Liver (tissue), 9 donors: ENCODE results near the gene CLEC4G. TPM values are rescaled to one million over a fixed set of nuclear protein-coding genes. Genes with fewer than 3 reads are reported as not detected.

Experiments used
- DNase-seq: peaks from one replicate; pipeline ENCODE4 v3.0.0-alpha.2; 2017; ENCODE audit warnings: low spot score
- H3K27ac ChIP-seq, 2 donors: one replicate each; pipeline ENCODE4 v1.7.0; 2013; ENCODE audit warnings: inconsistent platforms in 2 of 2, low read length in 2 of 2, control low read depth in 1 of 2, low read depth in 1 of 2, mild to moderate bottlenecking in 1 of 2
- H3K27me3 ChIP-seq, 4 donors: one replicate each; pipeline versions ENCODE4 v1.6.1 to v1.7.0; 2013; ENCODE audit warnings: low read length in 3 of 4, inconsistent platforms in 1 of 4, mild to moderate bottlenecking in 1 of 4, moderate library complexity in 1 of 4; ENCODE audit not compliant: control insufficient read depth in 4 of 4, insufficient read depth in 4 of 4
- H3K36me3 ChIP-seq, 4 donors: one replicate each; pipeline versions ENCODE4 v1.6.1 to v1.7.0; 2013; ENCODE audit warnings: low read length in 3 of 4, mild to moderate bottlenecking in 3 of 4, low read depth in 1 of 4, moderate library complexity in 1 of 4; ENCODE audit not compliant: control insufficient read depth in 4 of 4, insufficient read depth in 3 of 4
- H3K4me1 ChIP-seq, 4 donors: one replicate each; pipeline versions ENCODE4 v1.6.1 to v1.7.0; 2013; ENCODE audit warnings: low read length in 3 of 4, mild to moderate bottlenecking in 3 of 4, moderate library complexity in 1 of 4; ENCODE audit not compliant: control insufficient read depth in 4 of 4, insufficient read depth in 4 of 4
- H3K4me3 ChIP-seq, 3 donors: one replicate each; pipeline versions ENCODE4 v1.6.1 to v1.7.0; 2013; ENCODE audit warnings: low read length in 3 of 3, control low read depth in 1 of 3, low read depth in 1 of 3, mild to moderate bottlenecking in 1 of 3
- H3K9ac ChIP-seq, 2 donors: one replicate each; pipeline ENCODE4 v1.7.0; 2013; ENCODE audit warnings: low read length in 2 of 2, mild to moderate bottlenecking in 2 of 2, moderate library complexity in 2 of 2, control low read depth in 1 of 2, low read depth in 1 of 2
- H3K9me3 ChIP-seq, 4 donors: one replicate each; pipeline versions ENCODE4 v1.6.1 to v1.7.0; 2013; ENCODE audit warnings: low read length in 3 of 4; ENCODE audit not compliant: control insufficient read depth in 4 of 4
- ATF3 ChIP-seq: IDR thresholded peaks from 2 replicates; pipeline ENCODE4 v1.6.1; 2016; ENCODE audit warnings: antibody characterized with exemption
- CTCF ChIP-seq: fragments of 150-350 bp; IDR thresholded peaks from 2 replicates; pipeline ENCODE4 v1.5.1; 2017; ENCODE audit warnings: improper control_type of control experiment, low read depth, low read length; ENCODE audit not compliant: missing input control
- EGR1 ChIP-seq, 2 donors: IDR thresholded peaks; 2 replicates each; pipeline ENCODE4 v1.6.1; 2016 to 2018; ENCODE audit warnings: antibody characterized with exemption in 2 of 2, low read depth in 2 of 2
- FOXA1 ChIP-seq: IDR thresholded peaks from 2 replicates; pipeline ENCODE4 v1.6.1; 2016; ENCODE audit warnings: antibody characterized with exemption
- RAD21 ChIP-seq, 2 donors: IDR thresholded peaks; 2 replicates each; pipeline ENCODE4 v1.6.1; 2016; ENCODE audit warnings: antibody characterized with exemption in 2 of 2, mild to moderate bottlenecking in 2 of 2
- TAF1 ChIP-seq: conservative IDR thresholded peaks from 2 replicates; pipeline ENCODE4 v1.6.1; 2016; ENCODE audit warnings: antibody characterized with exemption, mild to moderate bottlenecking
- WGBS: extraction: QIAGEN DNeasy Blood & Tissue Kit; methylation state at CpG from one replicate; pipeline ENCODE4 v1.1.7; 2013; 5-methylcytosine and 5-hydroxymethylcytosine counted together
- polyA plus RNA-seq, 2 donors: library from polyadenylated mRNA; stranded (reverse) in 1 of 2; unstranded in 1 of 2; fragments of 200-250 nt in 1 of 2; fragments of >200 nt in 1 of 2; fragmentation: Nextera tagmentation in 1 of 2; extraction: Ambion mirVana in 1 of 2; gene quantifications; one replicate each; pipeline versions ENCODE4 v1.2.1 to v1.2.3, GENCODE V29; 2013 to 2015
- total RNA-seq, 2 donors: library from RNA; depleted of rRNA; stranded (reverse); fragments of >200 nt; gene quantifications; one replicate each; pipeline ENCODE4 v1.2.3, GENCODE V29; 2014
- donor health status: healthy.
- donor health status: healthy.
- donor health status: healthy.
- donor health status: healthy.
- donor health status: healthy.

CLEC4G gene
- total and polyA plus RNA-seq, 4 donors: 7.7 to 69.0 (median 45.6) TPM

GRCh38 chr19:7680606-7681339, 51.1 kb downstream of the CLEC4G start, which contains the start of gene TRAPPC5:
Gene TRAPPC5 (plus strand): TSS chr19:7680833. CDS start chr19:7682254, 1,421 bp downstream.
- Histone ChIP-seq H3K27me3 (no peaks in the 10 kb centered on the region), H3K27ac (peak within 1 kb of the TSS; percentile 84 to 91), H3K36me3 (peaks cover 0 to 6% (median 0%) of the 10 kb centered on the region in 4 donors), H3K9me3 (no peaks in the 10 kb centered on the region), H3K4me3 (peak within 1 kb of the TSS; percentile 80 to 97 (median 93)), H3K9ac (peak within 1 kb of the TSS; percentile 45 to 92), H3K4me1 (peaks cover 0 to 25% (median 13%) of the 10 kb centered on the region in 4 donors)
- DNase-seq: peak; percentile 91
- under 1% methylated on average over 79 of the region's 79 CpGs for WGBS
- TF ChIP-seq CTCF: peak; percentile 97
- peak; percentile 60 to 71 for TF ChIP-seq RAD21 (IDR thresholded peaks at IDR 0.05)
- no peak for TF ChIP-seq ATF3

- Histone ChIP-seq H3K9me3 (no peaks in the 10 kb centered on the region), H3K9ac (peak overlapping the region in 1 of 2 donors; percentile 92), H3K4me3 (peak overlapping the region; percentile 1 to 97 (median 80)), H3K27ac (no peak overlapping the region), H3K4me1 (peaks cover 0 to 25% (median 13%) of the 10 kb centered on the region in 4 donors), H3K27me3 (no peaks in the 10 kb centered on the region), H3K36me3 (peaks cover 0 to 6% (median 0%) of the 10 kb centered on the region in 4 donors)
- WGBS: 34% methylated on average over 22 of the region's 22 CpGs
- no peak for DNase-seq
- TF ChIP-seq TAF1 (no peak), EGR1 (IDR thresholded peaks at IDR 0.05; ENCODE audit: low read depth in 2 of 2) (no peak), ATF3 (no peak), FOXA1 (no peak)
These were observed 51.9 kb downstream of the CLEC4G start for GRCh38 chr19:7679771-7680605.

DNA sequence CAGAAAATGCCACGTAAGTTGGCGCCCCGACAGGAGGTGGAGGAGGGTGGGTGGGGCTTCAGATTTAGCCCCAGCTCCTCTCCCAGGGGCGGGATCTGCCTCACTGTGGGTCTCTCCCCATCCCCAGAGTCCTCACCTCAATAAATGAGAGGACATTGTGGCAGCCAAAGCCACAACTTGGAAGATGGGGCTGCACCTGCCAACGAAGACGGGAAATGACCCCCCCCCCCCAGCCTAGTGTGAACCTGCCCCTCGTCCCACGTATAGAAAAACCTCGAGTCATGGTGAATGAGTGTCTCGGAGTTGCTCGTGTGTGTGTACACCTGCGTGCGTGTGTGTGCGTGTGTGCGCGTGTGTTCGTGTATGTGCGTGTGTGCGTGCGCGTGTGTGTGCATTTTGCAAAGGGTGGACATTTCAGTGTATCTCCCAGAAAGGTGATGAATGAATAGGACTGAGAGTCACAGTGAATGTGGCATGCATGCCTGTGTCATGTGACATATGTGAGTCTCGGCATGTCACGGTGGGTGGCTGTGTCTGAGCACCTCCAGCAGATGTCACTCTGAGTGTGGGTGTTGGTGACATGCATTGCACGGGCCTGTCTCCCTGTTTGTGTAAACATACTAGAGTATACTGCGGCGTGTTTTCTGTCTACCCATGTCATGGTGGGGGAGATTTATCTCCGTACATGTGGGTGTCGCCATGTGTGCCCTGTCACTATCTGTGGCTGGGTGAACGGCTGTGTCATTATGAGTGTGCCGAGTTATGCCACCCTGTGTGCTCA, 52.7 kb downstream of the CLEC4G start:
- peaks cover 2 to 28% (median 13%) of the 10 kb centered on the region in 4 donors for H3K4me1 ChIP-seq
- H3K9me3 ChIP-seq: no peaks in the 10 kb centered on the region
- DNase-seq: no peak
- 43% methylated on average over 30 of the region's 30 CpGs for WGBS
- peak; percentile 54 to 69 for TF ChIP-seq RAD21 (IDR thresholded peaks at IDR 0.05)
- no peak for TF ChIP-seq TAF1
- H3K27me3 ChIP-seq: no peaks in the 10 kb centered on the region
- H3K27ac ChIP-seq: no peak overlapping the region
- H3K4me3 ChIP-seq: no peak overlapping the region
- no peak overlapping the region for H3K9ac ChIP-seq
- peaks cover 0 to 6% (median 0%) of the 10 kb centered on the region in 4 donors for H3K36me3 ChIP-seq

Other genes with a start within 250 kb of the CLEC4G start
- gene PEX11G, start 243.1 kb downstream of the CLEC4G start, total RNA-seq: 1 to 10 TPM; 1.9 to 7.7 TPM
- gene PEX11G, start 243.1 kb downstream of the CLEC4G start, polyA plus RNA-seq: 10 to 100 TPM in 1 of 2 donors, 1 to 10 TPM in 1; 8.6 to 10.9 TPM
- 1 to 10 TPM; 5.7 to 9.5 TPM for gene ZNF358, start 216.0 kb downstream of the CLEC4G start, total RNA-seq
- gene ZNF358, start 216.0 kb downstream of the CLEC4G start, polyA plus RNA-seq: 10 to 100 TPM; 15.6 to 18.2 TPM
- gene MCOLN1, start 209.5 kb downstream of the CLEC4G start, total RNA-seq: 10 to 100 TPM; 10.9 to 13.2 TPM
- gene MCOLN1, start 209.5 kb downstream of the CLEC4G start, polyA plus RNA-seq: 10 to 100 TPM; 14.1 to 17.0 TPM
- 10 to 100 TPM; 33.0 to 68.4 TPM for gene PNPLA6, start 196.4 kb downstream of the CLEC4G start, total RNA-seq
- gene PNPLA6, start 196.4 kb downstream of the CLEC4G start, polyA plus RNA-seq: 10 to 100 TPM; 20.9 to 22.9 TPM
- gene CAMSAP3, start 136.2 kb downstream of the CLEC4G start, total RNA-seq: 10 to 100 TPM in 1 of 2 donors, 1 to 10 TPM in 1; 4.4 to 13.8 TPM
- 10 to 100 TPM in 1 of 2 donors, 1 to 10 TPM in 1; 5.7 to 19.1 TPM for gene CAMSAP3, start 136.2 kb downstream of the CLEC4G start, polyA plus RNA-seq
- 10 to 100 TPM; 17.2 to 21.3 TPM for gene XAB2, start 102.6 kb downstream of the CLEC4G start, total RNA-seq
- gene XAB2, start 102.6 kb downstream of the CLEC4G start, polyA plus RNA-seq: 10 to 100 TPM in 1 of 2 donors, 1 to 10 TPM in 1; 5.1 to 13.3 TPM
- gene PET100, start 102.3 kb downstream of the CLEC4G start, total RNA-seq: 10 to 100 TPM in 1 of 2 donors, 1 to 10 TPM in 1; 4.8 to 22.0 TPM
- gene PET100, start 102.3 kb downstream of the CLEC4G start, polyA plus RNA-seq: 100 to 1,000 TPM in 1 of 2 donors, 10 to 100 TPM in 1; 31.5 to 225 TPM
- not detected for gene PCP2, start 98.4 kb downstream of the CLEC4G start, total RNA-seq
- gene PCP2, start 98.4 kb downstream of the CLEC4G start, polyA plus RNA-seq: under 1 TPM; 0.08 to 0.25 TPM
- gene STXBP2, start 95.0 kb downstream of the CLEC4G start, total RNA-seq: 10 to 100 TPM; 25.9 to 32.7 TPM
- gene STXBP2, start 95.0 kb downstream of the CLEC4G start, polyA plus RNA-seq: 10 to 100 TPM; 26.8 to 27.5 TPM
- gene RETN, start 63.1 kb downstream of the CLEC4G start, total RNA-seq: 10 to 100 TPM in 1 of 2 donors, not detected in 1; 11.5 TPM
- 1 to 10 TPM in 1 of 2 donors, not detected in 1; 1.9 TPM for gene RETN, start 63.1 kb downstream of the CLEC4G start, polyA plus RNA-seq
- under 1 TPM; 0.42 to 0.92 TPM for gene MCEMP1, start 55.0 kb downstream of the CLEC4G start, total RNA-seq
- under 1 TPM; 0.29 to 0.54 TPM for gene MCEMP1, start 55.0 kb downstream of the CLEC4G start, polyA plus RNA-seq
- 10 to 100 TPM; 22.5 to 38.3 TPM for gene TRAPPC5, start 51.3 kb downstream of the CLEC4G start, total RNA-seq
- gene TRAPPC5, start 51.3 kb downstream of the CLEC4G start, polyA plus RNA-seq: 100 to 1,000 TPM in 1 of 2 donors, 10 to 100 TPM in 1; 72.1 to 130 TPM
- under 1 TPM in 1 of 2 donors, not detected in 1; 0.14 TPM for gene FCER2, start 30.0 kb downstream of the CLEC4G start, total RNA-seq
- gene FCER2, start 30.0 kb downstream of the CLEC4G start, polyA plus RNA-seq: not detected
- 1 to 10 TPM; 1.6 to 1.9 TPM for gene CD209, start 15.4 kb upstream of the CLEC4G start, total RNA-seq
- 1 to 10 TPM in 1 of 2 donors, under 1 TPM in 1; 0.44 to 3.5 TPM for gene CD209, start 15.4 kb upstream of the CLEC4G start, polyA plus RNA-seq
- gene CLEC4M, start 31.1 kb upstream of the CLEC4G start, total RNA-seq: 10 to 100 TPM; 22.2 to 33.0 TPM
- gene CLEC4M, start 31.1 kb upstream of the CLEC4G start, polyA plus RNA-seq: 10 to 100 TPM; 32.7 to 33.5 TPM
- 1 to 10 TPM; 4.2 to 4.7 TPM for gene EVI5L, start 98.1 kb upstream of the CLEC4G start, total RNA-seq
- 1 to 10 TPM; 1.4 to 5.0 TPM for gene EVI5L, start 98.1 kb upstream of the CLEC4G start, polyA plus RNA-seq
- not detected for gene PRR36, start 142.3 kb upstream of the CLEC4G start, total RNA-seq
- under 1 TPM; 0.02 to 0.03 TPM for gene PRR36, start 142.3 kb upstream of the CLEC4G start, polyA plus RNA-seq
- gene LRRC8E, start 156.4 kb upstream of the CLEC4G start, total RNA-seq: 1 to 10 TPM; 1.8 to 3.3 TPM
- 1 to 10 TPM in 1 of 2 donors, not detected in 1; 2.4 TPM for gene LRRC8E, start 156.4 kb upstream of the CLEC4G start, polyA plus RNA-seq
- 10 to 100 TPM in 1 of 2 donors, 1 to 10 TPM in 1; 9.4 to 11.7 TPM for gene MAP2K7, start 171.8 kb upstream of the CLEC4G start, total RNA-seq
- 1 to 10 TPM; 3.0 to 9.7 TPM for gene MAP2K7, start 171.8 kb upstream of the CLEC4G start, polyA plus RNA-seq
- 1 to 10 TPM in 1 of 2 donors, not detected in 1; 2.5 TPM for gene TGFBR3L, start 182.7 kb upstream of the CLEC4G start, total RNA-seq
- under 1 TPM; 0.32 to 0.36 TPM for gene TGFBR3L, start 182.7 kb upstream of the CLEC4G start, polyA plus RNA-seq
- gene SNAPC2, start 188.2 kb upstream of the CLEC4G start, total RNA-seq: 1 to 10 TPM; 2.8 to 3.5 TPM
- gene SNAPC2, start 188.2 kb upstream of the CLEC4G start, polyA plus RNA-seq: 1 to 10 TPM; 3.0 to 7.1 TPM
- under 1 TPM; 0.08 to 0.14 TPM for gene CTXN1, start 194.0 kb upstream of the CLEC4G start, total RNA-seq
- under 1 TPM in 1 of 2 donors, not detected in 1; 0.07 TPM for gene CTXN1, start 194.0 kb upstream of the CLEC4G start, polyA plus RNA-seq
- 10 to 100 TPM; 21.1 to 35.8 TPM for gene TIMM44, start 211.6 kb upstream of the CLEC4G start, total RNA-seq
- gene TIMM44, start 211.6 kb upstream of the CLEC4G start, polyA plus RNA-seq: 10 to 100 TPM; 17.7 to 32.2 TPM